WTC11 (cell line): Measurements from ENCODE around the gene SLC8A2. TPM values are rescaled to one million over a fixed set of nuclear protein-coding genes. Genes with fewer than 3 reads are reported as not detected.
A peak's percentile ranks its signal among the peaks of the same experiment; 100 is the strongest.

ENCODE experiments used
- CREB1 ChIP-seq: sonication (generic); formaldehyde crosslinking; IDR thresholded peaks from 2 replicates; pipeline ENCODE4 v1.8.0; 2023; ENCODE audit warnings: mild to moderate bottlenecking, missing genetic modification reagents
- EMX1 ChIP-seq: fragments of 250-450 bp; sonication (Bioruptor Pico); IDR thresholded peaks from 2 replicates; pipeline ENCODE4 v1.8.0; 2021; ENCODE audit warnings: mild to moderate bottlenecking
- JAZF1 ChIP-seq: fragments of 250-450 bp; sonication (Bioruptor Pico); IDR thresholded peaks from 2 replicates; pipeline ENCODE4 v1.9.0; 2021; ENCODE audit warnings: moderate library complexity, mild to moderate bottlenecking, inconsistent platforms
- NFE2L1 ChIP-seq: sonication (generic); formaldehyde crosslinking; IDR thresholded peaks from 2 replicates; pipeline ENCODE4 v1.8.1; 2023; ENCODE audit warnings: missing genetic modification reagents
- TP53 ChIP-seq: sonication (generic); formaldehyde crosslinking; IDR thresholded peaks from 2 replicates; pipeline ENCODE4 v1.8.1; 2023; ENCODE audit warnings: mild to moderate bottlenecking, missing genetic modification reagents
- total RNA-seq: library from RNA; stranded (reverse); gene quantifications from 3 replicates; pipeline ENCODE4 v1.2.3, GENCODE V29; 2021
- TF ChIP-seq, protein P1 (sequence below): sonication (generic); formaldehyde crosslinking; IDR thresholded peaks from 2 replicates; pipeline ENCODE4 v1.8.1; 2022; ENCODE audit warnings: missing genetic modification reagents, borderline replicate concordance
- TF ChIP-seq, protein P2 (sequence below): fragments of 250-450 bp; sonication (Bioruptor Pico); IDR thresholded peaks from 2 replicates; pipeline ENCODE4 v1.9.0; 2021; ENCODE audit warnings: mild to moderate bottlenecking
- TF ChIP-seq, protein P3 (sequence below): sonication (generic); formaldehyde crosslinking; IDR thresholded peaks from 2 replicates; pipeline ENCODE4 v1.8.1; 2023; ENCODE audit warnings: mild to moderate bottlenecking, missing genetic modification reagents, borderline replicate concordance
- TF ChIP-seq, protein P4 (sequence below): sonication (generic); formaldehyde crosslinking; IDR thresholded peaks from 2 replicates; pipeline ENCODE4 v1.8.1; 2023; ENCODE audit warnings: mild to moderate bottlenecking, missing genetic modification reagents
- TF ChIP-seq, protein P5 (sequence below): sonication (generic); formaldehyde crosslinking; IDR thresholded peaks from 2 replicates; pipeline ENCODE4 v1.8.0; 2023; ENCODE audit warnings: missing genetic modification reagents, mild to moderate bottlenecking, borderline replicate concordance

Gene SLC8A2
- total RNA-seq, 1 experiment from 2014 or later = 6.5 TPM

DNA sequence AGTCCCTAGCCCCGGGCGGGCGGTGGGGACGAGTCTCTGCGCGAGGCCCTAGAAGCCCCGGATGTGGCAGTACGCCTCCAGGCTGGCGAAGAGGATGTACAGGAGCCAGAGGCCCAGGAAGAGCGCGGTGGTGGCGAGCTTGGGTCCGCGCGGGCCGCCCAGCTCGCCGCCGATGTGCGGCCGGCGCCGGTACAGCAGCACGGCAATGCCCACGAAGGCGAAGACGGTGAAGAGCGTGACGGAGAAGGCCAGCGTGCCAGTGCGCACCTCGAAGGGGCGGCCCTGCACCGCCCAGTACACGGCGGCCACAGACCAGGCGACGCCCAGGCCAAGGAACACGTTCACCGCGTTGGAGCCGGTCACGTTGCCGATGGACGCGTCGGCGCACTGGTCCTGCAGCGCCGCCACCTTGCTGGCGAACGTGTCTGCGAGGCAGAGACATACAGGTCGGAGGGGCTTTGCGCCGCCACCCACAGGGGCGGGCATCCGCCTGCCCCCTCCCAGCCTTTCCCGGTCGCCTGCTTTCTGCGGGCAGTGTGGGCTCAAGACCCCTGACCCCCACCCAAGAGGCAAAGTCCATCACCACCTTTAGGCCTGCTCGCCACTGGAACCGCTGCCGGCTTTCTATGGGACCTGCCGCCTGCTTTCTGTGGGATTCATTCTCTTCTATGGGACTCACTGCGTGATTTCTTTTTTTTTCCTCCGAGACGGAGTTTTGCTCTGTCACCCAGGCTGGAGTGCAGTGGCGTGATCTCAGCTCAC is 41.5 kb downstream of the SLC8A2 start (continued):
- TF ChIP-seq TP53 (CRISPR knock-in tag) = peak; percentile 94; the same call in 1 of the 2 replicates
- TF ChIP-seq, protein P1, sequence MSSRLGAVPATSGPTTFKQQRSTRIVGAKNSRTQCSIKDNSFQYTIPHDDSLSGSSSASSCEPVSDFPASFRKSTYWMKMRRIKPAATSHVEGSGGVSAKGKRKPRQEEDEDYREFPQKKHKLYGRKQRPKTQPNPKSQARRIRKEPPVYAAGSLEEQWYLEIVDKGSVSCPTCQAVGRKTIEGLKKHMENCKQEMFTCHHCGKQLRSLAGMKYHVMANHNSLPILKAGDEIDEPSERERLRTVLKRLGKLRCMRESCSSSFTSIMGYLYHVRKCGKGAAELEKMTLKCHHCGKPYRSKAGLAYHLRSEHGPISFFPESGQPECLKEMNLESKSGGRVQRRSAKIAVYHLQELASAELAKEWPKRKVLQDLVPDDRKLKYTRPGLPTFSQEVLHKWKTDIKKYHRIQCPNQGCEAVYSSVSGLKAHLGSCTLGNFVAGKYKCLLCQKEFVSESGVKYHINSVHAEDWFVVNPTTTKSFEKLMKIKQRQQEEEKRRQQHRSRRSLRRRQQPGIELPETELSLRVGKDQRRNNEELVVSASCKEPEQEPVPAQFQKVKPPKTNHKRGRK (CRISPR knock-in tag) = no peak
- peak; percentile 93 for TF ChIP-seq NFE2L1 (CRISPR knock-in tag)
- TF ChIP-seq JAZF1 (CRISPR knock-in tag) = no peak
- TF ChIP-seq, protein P2, sequence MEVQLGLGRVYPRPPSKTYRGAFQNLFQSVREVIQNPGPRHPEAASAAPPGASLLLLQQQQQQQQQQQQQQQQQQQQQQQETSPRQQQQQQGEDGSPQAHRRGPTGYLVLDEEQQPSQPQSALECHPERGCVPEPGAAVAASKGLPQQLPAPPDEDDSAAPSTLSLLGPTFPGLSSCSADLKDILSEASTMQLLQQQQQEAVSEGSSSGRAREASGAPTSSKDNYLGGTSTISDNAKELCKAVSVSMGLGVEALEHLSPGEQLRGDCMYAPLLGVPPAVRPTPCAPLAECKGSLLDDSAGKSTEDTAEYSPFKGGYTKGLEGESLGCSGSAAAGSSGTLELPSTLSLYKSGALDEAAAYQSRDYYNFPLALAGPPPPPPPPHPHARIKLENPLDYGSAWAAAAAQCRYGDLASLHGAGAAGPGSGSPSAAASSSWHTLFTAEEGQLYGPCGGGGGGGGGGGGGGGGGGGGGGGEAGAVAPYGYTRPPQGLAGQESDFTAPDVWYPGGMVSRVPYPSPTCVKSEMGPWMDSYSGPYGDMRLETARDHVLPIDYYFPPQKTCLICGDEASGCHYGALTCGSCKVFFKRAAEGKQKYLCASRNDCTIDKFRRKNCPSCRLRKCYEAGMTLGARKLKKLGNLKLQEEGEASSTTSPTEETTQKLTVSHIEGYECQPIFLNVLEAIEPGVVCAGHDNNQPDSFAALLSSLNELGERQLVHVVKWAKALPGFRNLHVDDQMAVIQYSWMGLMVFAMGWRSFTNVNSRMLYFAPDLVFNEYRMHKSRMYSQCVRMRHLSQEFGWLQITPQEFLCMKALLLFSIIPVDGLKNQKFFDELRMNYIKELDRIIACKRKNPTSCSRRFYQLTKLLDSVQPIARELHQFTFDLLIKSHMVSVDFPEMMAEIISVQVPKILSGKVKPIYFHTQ (CRISPR knock-in tag) = no peak
- peak; percentile 67; the same call in 1 of the 2 replicates for TF ChIP-seq CREB1 (CRISPR knock-in tag)
- TF ChIP-seq, protein P3, sequence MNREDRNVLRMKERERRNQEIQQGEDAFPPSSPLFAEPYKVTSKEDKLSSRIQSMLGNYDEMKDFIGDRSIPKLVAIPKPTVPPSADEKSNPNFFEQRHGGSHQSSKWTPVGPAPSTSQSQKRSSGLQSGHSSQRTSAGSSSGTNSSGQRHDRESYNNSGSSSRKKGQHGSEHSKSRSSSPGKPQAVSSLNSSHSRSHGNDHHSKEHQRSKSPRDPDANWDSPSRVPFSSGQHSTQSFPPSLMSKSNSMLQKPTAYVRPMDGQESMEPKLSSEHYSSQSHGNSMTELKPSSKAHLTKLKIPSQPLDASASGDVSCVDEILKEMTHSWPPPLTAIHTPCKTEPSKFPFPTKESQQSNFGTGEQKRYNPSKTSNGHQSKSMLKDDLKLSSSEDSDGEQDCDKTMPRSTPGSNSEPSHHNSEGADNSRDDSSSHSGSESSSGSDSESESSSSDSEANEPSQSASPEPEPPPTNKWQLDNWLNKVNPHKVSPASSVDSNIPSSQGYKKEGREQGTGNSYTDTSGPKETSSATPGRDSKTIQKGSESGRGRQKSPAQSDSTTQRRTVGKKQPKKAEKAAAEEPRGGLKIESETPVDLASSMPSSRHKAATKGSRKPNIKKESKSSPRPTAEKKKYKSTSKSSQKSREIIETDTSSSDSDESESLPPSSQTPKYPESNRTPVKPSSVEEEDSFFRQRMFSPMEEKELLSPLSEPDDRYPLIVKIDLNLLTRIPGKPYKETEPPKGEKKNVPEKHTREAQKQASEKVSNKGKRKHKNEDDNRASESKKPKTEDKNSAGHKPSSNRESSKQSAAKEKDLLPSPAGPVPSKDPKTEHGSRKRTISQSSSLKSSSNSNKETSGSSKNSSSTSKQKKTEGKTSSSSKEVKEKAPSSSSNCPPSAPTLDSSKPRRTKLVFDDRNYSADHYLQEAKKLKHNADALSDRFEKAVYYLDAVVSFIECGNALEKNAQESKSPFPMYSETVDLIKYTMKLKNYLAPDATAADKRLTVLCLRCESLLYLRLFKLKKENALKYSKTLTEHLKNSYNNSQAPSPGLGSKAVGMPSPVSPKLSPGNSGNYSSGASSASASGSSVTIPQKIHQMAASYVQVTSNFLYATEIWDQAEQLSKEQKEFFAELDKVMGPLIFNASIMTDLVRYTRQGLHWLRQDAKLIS (CRISPR knock-in tag) = no peak
- TF ChIP-seq EMX1 = no peak
- TF ChIP-seq, protein P4, sequence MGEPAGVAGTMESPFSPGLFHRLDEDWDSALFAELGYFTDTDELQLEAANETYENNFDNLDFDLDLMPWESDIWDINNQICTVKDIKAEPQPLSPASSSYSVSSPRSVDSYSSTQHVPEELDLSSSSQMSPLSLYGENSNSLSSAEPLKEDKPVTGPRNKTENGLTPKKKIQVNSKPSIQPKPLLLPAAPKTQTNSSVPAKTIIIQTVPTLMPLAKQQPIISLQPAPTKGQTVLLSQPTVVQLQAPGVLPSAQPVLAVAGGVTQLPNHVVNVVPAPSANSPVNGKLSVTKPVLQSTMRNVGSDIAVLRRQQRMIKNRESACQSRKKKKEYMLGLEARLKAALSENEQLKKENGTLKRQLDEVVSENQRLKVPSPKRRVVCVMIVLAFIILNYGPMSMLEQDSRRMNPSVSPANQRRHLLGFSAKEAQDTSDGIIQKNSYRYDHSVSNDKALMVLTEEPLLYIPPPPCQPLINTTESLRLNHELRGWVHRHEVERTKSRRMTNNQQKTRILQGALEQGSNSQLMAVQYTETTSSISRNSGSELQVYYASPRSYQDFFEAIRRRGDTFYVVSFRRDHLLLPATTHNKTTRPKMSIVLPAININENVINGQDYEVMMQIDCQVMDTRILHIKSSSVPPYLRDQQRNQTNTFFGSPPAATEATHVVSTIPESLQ (CRISPR knock-in tag) = no peak
- TF ChIP-seq, protein P5, sequence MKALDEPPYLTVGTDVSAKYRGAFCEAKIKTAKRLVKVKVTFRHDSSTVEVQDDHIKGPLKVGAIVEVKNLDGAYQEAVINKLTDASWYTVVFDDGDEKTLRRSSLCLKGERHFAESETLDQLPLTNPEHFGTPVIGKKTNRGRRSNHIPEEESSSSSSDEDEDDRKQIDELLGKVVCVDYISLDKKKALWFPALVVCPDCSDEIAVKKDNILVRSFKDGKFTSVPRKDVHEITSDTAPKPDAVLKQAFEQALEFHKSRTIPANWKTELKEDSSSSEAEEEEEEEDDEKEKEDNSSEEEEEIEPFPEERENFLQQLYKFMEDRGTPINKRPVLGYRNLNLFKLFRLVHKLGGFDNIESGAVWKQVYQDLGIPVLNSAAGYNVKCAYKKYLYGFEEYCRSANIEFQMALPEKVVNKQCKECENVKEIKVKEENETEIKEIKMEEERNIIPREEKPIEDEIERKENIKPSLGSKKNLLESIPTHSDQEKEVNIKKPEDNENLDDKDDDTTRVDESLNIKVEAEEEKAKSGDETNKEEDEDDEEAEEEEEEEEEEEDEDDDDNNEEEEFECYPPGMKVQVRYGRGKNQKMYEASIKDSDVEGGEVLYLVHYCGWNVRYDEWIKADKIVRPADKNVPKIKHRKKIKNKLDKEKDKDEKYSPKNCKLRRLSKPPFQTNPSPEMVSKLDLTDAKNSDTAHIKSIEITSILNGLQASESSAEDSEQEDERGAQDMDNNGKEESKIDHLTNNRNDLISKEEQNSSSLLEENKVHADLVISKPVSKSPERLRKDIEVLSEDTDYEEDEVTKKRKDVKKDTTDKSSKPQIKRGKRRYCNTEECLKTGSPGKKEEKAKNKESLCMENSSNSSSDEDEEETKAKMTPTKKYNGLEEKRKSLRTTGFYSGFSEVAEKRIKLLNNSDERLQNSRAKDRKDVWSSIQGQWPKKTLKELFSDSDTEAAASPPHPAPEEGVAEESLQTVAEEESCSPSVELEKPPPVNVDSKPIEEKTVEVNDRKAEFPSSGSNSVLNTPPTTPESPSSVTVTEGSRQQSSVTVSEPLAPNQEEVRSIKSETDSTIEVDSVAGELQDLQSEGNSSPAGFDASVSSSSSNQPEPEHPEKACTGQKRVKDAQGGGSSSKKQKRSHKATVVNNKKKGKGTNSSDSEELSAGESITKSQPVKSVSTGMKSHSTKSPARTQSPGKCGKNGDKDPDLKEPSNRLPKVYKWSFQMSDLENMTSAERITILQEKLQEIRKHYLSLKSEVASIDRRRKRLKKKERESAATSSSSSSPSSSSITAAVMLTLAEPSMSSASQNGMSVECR (CRISPR knock-in tag) = peak; percentile 49; the same call in 1 of the 2 replicates
